Epithelial cell of esophagus (primary cell): ENCODE data around the gene LRRC38.

ENCODE experiments used
- DNase-seq: peaks from one replicate; pipeline ENCODE4 v3.0.0; 2010; ENCODE audit warnings: low read depth
- H3K4me3 ChIP-seq: 2 replicates; pipeline ENCODE4 v1.5.1; 2011; ENCODE audit warnings: mild to moderate bottlenecking, low read length, control low read depth
- CTCF ChIP-seq: IDR thresholded peaks from 2 replicates; pipeline ENCODE4 v1.5.1; 2011; ENCODE audit warnings: low read depth, mild to moderate bottlenecking, low read length, control low read depth, inconsistent platforms; ENCODE audit not compliant: insufficient read depth; ENCODE audit errors: missing control alignments

The LRRC38 gene

GRCh38 chr1:13540866-13541265 lies 27.1 kb upstream of the LRRC38 start:
- H3K4me3 ChIP-seq = no peak overlapping the region
- TF ChIP-seq CTCF = no peak
- no peak for DNase-seq

- TF ChIP-seq CTCF = no peak
- H3K4me3 ChIP-seq = no peak overlapping the region
- no peak for DNase-seq
These were observed 25.9 kb upstream of the LRRC38 start for GRCh38 chr1:13539683-13540082.

- no peak for DNase-seq
- H3K4me3 ChIP-seq = no peak overlapping the region
- no peak for TF ChIP-seq CTCF
These were observed 25.0 kb upstream of the LRRC38 start for GRCh38 chr1:13538832-13539231.

GRCh38 chr1:13536571-13536970 lies 22.8 kb upstream of the LRRC38 start:
- no peak for TF ChIP-seq CTCF
- DNase-seq = no peak

GRCh38 chr1:13535227-13535626 lies 21.4 kb upstream of the LRRC38 start:
- TF ChIP-seq CTCF = no peak
- H3K4me3 ChIP-seq = no peak overlapping the region

More at GRCh38 chr1:13536571-13536970, 22.8 kb upstream of the LRRC38 start:
- H3K4me3 ChIP-seq = no peak overlapping the region

GRCh38 chr1:13528320-13528719 lies 14.5 kb upstream of the LRRC38 start:
- DNase-seq = no peak
- TF ChIP-seq CTCF = no peak
- H3K4me3 ChIP-seq = no peak overlapping the region

More at GRCh38 chr1:13535227-13535626, 21.4 kb upstream of the LRRC38 start:
- no peak for DNase-seq

GRCh38 chr1:13523780-13524477 lies 10.1 kb upstream of the LRRC38 start:
- H3K4me3 ChIP-seq = no peak overlapping the region
- TF ChIP-seq CTCF = no peak
- DNase-seq = no peak
